CD4-positive, alpha-beta T cell treated with Interferon alpha-2 for 1 hour (primary cell): ENCODE data around the gene ITGA6.
A peak's percentile ranks its signal among the peaks of the same experiment; 100 is the strongest.

Experiments used
- DNase-seq, 2 donors: peaks; one replicate each; pipeline ENCODE4 v3.0.0-alpha.2; 2020 to 2022

ITGA6 gene

DNA sequence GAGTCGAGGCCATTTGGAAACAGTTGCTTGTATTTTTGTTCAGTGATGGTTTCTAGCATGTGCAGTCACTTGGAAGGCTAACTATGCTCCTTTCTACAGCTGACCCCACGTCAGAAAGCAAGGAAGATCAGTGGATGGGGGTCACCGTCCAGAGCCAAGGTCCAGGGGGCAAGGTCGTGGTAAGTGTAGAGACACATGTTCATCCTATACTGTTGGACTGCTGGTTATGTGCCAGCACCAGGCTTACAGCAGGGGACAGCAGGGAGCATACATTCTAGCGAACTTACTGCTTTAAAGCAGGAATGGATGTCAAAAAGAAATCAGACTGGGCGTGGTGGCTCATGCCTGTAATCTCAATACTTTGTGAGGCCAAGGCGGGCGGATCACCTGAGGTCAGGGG, 40.0 kb downstream of the ITGA6 start:
- no peak for DNase-seq

DNA sequence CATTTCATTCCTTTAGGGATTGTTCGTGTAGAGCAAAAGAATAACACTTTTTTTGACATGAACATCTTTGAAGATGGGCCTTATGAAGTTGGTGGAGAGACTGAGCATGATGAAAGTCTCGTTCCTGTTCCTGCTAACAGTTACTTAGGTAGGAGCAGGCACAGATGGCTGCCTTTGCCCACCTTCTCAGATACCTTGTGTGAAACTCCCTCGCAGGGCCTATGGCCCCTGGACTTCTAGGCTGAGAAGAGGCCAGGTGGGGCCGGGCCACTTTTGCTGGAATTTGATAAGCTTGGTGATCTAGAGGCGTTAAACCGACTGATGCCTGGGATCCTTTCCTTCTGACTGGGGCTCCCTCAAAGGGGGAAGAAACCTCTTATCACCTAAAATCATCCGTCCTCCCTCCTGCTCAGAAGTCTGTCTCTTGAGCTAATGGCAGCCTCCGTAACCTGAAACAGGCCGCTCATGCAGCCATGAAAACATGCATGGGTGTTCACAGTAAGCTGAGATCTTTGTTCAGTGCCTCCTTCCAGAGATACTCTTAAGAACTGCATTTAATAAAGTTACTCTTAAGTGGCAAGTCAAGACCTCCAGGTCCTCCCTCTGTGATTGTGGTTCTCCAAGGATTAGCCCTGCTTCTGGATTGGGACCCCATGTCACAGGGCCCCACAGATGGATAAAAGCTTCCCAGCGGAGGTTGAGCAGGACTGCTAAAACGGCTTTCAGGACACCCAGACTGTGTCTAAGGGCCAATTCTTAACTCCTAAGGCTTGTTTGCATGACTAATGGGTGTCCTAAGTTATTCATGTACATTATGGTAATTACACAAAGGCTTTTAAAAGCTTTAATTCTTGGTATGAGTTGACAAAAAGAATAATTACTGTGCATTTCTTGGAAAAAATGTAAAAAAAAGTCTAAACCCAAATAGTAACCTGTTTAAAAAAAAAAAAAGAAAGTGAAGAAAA, 43.9 kb downstream of the ITGA6 start:
- no peak for DNase-seq

DNA sequence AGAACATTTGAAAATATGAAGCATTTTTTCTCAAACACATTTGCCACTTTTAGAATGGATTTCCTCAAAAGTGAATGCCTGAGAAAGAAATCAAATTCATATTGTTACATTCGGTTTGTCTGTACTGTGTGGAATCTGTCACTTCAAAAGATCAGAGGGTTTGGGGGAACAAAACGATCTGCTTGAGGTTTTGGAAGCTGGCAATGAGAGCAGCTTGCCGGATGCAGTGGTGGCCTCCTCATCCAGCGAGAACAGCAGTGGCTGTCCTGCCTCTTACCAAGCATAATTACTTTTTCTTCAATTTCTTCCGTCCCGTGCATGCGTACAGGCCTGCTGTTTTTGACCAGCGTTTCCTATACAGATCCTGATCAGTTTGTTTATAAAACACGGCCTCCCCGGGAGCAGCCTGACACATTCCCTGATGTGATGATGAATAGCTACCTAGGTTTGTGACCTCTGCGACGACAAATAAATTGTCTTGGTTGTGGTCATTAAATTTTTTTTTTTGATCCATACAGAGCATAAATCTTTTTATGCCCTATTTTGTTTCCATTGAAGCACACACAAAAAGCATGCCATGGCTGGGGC, 45.2 kb downstream of the ITGA6 start:
- no peak for DNase-seq

DNA sequence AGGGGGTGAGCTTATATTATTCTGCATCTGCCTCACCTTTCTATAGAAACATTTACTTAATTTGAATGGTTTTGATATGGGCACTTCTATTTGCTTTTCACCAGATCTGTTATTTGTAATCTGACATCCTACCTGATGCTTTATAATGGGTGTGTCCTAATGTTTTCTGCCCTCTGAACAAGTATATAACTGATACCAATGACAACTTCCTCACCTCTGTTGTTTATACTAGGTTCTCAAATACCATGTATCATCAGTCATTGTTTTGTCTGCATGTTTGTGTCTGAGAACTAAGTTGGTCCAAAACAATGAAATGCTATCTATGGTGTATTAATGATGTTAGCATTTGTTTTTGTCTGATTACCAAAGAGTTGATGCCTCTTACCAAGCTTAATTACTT, 45.8 kb downstream of the ITGA6 start:
- no peak for DNase-seq

DNA sequence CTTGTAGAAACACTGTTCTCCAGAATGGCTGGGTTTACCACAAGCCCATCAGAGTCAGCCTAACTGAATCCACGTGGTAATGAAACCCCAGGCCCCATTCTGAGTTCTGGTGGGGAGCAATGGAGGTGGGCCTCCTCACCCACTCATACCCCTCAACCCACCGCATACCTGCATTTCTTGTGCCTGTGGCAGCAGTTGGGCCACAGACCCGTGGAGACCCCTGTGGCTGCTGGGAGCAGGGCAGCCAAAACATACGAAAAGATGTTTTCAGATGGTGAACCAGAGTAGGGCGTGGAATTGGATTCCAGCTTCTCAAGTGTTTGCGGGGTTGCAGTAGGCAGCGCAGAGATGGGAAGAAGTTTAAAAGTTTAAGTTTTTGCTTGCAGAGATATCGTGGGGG, 51.0 kb downstream of the ITGA6 start:
- DNase-seq, result no peak

DNA sequence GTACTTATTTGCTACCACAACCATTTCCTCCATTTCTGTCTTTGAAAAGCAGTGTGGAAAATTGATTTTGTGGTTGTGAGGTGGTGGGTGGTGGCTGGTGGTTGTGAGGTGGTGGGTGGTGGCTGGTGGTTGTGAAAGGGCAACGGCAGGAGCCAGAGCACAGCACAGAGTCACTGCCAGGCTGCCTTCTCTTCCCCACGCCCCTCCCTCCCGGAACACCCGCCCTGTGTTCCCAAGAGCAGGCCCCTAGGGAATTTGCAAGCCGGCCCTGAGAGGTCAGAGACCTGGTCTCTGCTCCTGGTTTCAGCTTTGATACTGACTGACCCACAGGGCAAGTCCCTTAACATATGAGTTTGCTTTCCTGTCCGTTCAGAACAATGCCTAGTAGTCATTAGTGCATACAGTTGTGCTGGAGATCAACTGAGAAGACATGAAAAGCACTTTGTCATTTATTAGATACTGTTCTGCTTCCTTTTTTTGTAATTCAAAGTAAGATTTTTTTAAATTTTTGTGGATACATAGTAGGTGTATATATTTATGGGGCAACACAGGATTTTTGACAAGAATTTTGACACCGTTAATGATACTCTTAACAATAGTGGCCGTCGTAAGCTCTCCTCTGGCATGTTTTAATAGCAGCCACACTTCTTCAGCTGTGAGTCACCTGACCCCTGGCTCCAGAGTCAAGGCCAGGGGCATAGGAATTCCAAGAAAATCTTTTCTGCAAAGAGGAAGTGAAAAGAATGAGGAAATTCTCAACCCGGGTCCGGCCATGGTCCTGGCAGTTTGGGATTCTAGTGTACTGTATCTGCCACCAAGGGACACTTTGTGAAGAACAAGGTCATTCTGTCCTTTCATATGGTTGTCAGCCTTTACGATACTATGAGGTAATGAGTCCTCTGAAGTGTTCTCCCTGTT, 53.2 kb downstream of the ITGA6 start:
- DNase-seq, result no peak

DNA sequence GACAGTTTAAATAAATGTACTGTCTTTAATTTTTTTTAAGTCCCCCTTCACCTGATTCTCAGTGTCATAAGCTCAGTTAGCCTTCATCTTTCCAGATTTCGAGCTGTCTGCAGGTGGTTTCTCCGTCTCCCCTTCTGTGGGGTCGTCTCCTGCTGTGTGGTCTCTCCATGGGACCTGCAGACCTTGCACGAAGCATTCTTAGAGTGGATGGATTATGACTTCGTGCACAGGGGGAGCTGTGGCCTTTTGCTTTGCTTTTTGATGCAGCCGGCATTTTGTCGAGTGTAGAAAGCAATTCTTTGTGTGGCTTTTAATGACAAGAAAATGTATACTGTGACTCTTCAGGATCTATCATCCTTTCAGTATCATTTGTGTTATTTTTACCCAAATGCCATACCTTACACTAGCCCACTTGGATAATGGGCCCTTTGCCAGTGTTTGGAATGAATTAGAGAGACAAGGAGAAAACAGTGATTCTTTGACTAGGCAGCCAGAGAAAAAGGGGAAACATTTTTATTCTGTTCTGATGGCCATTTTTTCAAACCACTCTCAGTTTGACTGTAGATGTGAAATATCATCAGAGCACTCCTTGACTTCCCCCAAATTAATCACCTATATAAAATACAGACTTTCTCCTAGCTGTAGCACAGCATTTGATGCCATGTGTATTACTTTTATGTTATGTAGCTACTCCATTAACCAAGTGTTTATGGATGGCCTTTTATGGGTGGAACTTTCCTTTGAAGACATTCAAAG, 54.3 kb downstream of the ITGA6 start:
- no peak for DNase-seq

DNA sequence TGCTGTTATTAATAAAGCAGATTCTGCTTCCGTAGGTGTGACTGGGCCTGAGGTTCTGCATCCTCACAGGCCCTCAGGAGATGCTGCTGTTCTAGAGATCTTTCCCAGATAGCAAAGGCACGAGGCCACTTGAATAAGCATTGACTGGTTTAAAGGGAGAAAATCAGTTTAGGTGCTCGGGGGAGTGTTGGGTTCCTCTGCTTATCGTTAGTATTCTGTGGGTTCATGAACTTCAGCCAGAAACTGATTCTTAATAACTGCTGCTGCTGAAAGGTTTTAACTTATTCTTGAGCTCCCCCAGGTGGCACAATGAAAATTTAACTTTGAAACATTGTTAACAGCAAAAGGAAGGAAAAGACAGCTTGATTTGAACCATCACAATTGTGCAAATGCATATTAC, 56.9 kb downstream of the ITGA6 start:
- peak in 1 of 2 donors; percentile 52 for DNase-seq

DNA sequence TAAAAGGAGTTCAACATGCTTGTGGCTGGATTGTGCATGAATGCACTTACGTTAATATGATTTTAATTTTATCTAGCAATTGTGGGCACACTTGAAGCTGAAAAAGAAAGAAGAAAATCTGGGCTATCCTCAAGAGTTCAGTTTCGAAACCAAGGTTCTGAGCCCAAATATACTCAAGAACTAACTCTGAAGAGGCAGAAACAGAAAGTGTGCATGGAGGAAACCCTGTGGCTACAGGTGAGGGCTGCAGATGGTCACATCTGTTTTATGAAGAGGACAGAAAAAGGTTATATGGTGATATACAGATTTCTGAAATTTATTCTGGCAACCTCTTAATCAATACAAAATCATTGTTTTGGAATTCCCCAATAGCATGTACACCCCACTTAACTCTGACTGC, 57.3 kb downstream of the ITGA6 start:
- DNase-seq, result no peak

DNA sequence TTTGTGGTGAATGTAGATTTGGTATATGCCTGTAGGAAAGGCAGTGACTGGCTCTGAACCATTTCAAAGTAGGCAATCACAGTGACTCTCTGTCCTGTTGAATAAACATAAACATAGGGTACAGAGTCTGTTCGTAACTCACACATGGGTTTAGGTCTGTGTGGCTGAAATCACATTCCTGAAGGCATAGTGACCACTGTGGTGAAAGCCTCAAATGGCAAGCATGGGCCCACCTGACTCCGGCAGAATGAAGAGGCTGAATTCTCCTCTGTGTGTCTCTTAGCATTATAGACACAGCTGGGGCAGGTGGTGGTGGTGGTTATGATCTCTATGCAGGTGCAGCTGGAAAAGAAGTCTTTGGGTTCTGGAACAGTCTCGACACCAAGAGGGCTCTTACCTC, 61.2 kb downstream of the ITGA6 start:
- no peak for DNase-seq

DNA sequence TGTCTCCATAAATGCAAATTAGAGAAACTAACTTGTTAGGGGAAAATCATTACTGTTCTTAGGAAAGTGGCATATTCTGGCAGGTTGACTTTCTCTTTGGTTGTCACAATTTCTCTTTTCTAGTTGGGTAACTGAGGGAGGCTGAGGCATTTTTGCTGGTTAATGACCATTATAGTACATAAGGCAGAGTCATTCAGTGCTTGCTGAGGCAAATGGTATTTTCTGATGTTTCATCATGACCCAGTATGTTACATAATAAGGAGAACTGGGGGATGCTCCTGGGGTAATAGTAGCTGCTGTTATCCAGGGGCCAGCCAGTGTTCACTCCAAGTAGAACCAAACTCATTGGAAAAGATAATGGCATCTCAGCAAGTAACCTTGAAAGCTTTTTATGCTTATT, 62.3 kb downstream of the ITGA6 start:
- DNase-seq, result no peak

DNA sequence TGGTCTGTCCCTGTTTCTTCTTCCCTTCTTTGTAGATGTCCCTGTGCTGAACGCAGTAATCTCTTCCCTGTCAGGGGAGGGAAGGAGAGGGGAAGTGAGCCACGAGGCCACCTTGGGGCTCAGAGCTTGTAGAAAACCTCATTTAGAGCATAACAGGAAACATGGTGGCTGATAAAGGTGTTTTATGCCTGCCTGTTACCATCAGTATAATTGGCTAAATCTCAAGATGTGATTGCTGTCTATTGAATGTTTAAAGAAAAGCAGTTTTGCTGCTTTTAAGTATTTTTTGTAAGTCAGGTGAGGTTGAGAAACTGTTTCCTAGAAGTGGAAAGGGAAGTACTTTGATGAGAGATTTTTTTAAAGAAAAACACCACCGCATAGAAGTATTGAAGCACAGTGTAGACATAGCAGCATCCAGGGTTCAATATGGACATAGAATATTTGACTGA, 68.8 kb downstream of the ITGA6 start:
- DNase-seq, result peak; percentile 62 to 76

DNA sequence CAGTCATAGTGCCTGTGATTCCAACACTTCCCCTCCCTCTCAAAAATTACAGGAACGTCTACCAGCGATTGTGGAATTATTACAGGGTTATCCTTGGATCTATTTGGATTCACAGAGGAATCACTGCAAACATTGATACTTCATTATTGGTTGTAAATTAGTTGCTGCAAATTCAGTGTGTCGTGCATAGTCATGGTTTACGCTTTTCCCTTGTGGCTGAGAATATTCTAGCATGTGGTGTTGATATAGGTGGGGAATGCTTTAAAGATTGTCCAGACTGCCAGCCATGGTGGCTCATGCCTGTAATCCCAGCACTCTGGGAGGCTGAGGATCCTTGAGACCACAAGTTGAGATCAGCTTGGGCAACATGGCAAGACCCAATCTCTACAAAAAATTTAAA, 79.8 kb downstream of the ITGA6 start:
- DNase-seq, result no peak

DNA sequence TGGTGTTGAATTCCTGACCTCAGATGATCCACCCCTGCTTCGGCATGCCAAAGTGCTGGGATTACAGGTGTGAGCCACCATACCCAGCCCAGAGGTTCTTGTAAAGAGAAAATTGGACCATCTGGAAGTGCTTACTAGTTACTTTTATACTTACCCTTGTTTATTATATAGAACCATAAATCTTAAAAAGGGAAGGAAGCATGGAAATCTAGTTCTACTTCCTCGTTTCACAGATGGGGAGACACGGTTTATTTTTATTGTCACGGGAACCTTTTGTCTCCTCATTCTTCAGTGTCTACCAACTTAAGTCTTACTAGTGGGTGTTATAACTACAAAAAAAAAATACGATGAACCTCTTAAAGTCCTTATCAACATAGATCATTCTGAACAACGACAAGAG, 82.7 kb downstream of the ITGA6 start:
- no peak for DNase-seq

DNA sequence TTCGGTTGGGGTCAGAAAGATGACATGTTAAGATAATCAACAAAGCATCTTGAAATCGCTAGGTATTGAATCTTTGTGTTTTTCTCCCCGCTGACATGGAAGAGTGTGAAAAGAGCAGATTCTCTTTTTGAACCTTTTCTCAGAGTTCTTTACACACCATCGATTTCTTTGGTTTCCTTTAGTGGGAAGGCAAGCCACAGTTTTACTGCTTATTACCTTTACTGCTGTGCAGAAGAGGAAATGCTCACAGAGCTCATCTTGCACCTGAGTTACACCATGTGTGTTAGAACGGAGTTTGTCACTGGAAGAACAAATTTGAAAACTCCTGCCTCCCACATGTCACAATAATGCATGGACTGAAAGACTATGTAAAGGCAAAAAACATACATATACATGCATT, 83.2 kb downstream of the ITGA6 start:
- no peak for DNase-seq

DNA sequence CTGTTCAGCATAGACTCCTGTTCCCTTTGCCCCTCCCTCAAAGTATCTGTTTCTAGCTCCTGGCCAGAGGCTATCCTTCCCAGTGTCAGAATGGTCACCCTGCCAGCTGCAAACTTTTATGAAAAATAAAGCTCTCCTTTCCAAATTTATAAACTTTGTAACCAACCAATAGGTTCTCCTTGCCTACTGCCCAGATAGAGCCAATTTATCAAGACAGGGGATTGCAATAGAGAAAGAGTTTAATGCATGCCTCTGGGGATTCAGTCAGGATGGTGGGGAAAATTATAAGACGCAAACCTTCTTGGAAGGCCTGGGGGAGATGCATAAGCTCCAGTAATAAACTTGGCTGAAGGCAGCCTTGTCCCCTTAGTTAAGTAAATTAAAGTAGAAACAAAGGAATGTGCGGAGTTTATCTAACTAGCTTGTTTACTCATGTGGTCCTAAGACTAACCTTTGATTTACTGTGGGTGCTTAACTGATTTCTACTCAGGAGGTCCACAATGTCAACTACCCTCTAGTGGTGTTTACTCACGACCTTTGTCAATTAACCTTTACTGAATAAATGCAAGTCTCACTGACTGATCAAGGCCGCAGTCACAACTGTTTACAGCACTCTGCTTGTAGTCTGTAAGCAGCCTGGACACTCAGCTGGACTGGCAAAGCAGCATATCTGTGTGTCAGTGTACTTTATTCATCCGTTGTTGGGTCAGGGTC, 85.6 kb downstream of the ITGA6 start:
- DNase-seq, result no peak

DNA sequence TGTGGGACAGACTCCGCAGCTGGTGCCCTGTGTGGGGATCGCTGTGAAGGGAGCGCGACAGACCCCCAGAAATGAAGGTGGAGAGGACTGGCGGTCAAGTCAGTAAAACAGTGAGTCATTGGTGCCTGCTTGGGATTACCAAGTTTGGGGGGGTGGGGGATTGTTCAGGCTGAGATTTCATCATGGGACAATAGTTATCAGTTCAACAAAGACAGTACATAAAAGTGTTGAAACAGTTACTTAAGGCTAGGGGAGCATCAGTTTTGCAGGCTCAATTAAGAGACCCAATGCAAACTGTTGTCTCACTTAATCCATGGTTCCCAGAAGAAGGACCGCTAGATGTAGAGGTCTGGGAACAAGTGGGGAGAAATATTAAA, 86.1 kb downstream of the ITGA6 start:
- no peak for DNase-seq

DNA sequence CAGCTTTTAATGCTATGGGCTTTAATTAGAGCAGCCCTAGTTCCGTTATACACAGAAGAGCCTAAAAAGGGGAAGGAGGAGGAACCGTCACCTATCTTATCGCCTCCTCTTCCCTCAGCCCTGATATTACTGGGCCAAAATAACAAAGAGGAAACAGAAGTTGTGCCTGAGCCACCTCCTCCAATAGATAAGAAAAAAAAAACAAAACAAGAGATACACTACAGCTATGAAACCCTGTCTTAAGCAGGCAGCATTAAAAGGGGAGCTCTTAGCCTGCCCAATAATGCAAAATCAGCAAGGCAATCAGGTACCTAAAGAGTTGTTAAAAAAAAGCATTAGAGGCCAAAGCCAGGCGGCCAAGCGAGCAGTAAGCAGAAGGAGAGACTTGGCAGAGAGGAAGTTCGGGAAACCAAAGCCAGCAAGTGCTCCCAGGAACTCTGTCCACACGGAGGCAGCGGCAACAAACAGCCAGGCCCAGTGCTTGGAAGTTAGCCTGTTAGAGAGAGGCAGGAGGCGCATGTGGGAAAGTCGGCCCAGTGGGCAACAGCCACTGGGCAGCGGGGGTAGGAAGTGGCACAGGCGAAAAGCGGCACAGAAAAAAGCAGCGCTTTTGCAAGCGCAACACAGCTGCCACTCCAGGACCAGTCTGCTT, 86.7 kb downstream of the ITGA6 start:
- no peak for DNase-seq

DNA sequence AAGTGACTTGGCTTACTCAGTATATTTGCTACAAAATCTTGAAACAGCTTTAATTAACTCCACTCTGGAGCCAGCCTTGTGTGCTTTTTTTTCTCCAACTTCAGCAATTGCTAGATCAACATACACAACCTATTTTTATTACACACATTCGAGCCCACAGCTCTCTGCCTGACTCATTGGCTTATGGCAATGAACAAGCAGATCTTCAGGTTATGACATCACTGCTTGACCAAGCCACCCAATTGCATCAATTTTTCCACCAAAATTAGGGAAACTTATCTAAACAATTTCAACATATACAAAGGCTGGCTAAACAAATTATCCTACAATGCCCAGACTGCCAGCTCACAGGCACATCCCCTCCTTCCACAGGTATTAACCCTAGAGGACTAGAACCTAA, 88.9 kb downstream of the ITGA6 start:
- no peak for DNase-seq

DNA sequence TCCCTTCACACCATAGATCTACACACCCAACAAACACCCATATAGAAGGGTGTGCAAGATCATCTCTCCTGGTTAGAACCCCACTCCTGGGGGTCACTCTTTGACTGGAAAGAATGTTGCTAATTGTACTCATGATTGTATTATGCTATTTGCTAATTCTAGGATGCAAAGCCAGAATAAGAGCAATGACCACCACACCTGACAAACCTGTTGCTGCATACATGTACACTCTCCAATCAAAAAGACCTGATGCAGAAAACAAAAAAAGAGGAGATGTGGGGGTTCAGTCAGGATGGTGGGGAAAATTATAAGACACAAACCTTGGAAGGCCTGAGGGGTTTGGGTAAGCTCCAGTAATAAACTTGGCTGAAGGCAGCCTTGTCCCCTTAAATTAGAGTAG, 91.6 kb downstream of the ITGA6 start:
- DNase-seq, result no peak

DNA sequence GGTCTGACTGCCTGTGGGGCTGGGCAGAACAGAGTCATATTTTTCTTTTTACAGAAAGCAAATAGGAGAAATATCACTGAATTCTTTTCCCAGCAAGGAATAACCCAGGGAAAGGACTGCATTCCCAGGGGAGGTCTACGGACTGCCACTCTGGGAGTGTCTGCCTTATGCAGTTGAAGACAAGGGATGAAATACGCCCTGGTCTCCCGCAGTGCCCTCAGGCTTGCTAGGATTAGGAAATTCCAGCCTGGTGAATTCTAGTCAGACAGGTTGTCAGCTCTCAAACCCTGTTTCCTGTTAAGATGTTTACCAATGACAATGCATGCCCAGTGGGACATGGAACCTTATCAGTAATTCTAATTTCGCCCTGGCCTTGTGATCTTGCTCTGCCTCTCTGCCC, 98.2 kb downstream of the ITGA6 start:
- no peak for DNase-seq
